CD4-positive, alpha-beta T cell treated with Interleukin-21 for 1 hour (primary cell): ENCODE data around the gene NKAIN1.
"Not testable (repeated sequence)": the region's sequence is repeated elsewhere in the genome, so short reads cannot be mapped to it uniquely, and the experiment has no call there.

Source experiments
- DNase-seq: peaks from one replicate; pipeline ENCODE4 v3.0.0-alpha.2; 2020

Gene NKAIN1

DNA sequence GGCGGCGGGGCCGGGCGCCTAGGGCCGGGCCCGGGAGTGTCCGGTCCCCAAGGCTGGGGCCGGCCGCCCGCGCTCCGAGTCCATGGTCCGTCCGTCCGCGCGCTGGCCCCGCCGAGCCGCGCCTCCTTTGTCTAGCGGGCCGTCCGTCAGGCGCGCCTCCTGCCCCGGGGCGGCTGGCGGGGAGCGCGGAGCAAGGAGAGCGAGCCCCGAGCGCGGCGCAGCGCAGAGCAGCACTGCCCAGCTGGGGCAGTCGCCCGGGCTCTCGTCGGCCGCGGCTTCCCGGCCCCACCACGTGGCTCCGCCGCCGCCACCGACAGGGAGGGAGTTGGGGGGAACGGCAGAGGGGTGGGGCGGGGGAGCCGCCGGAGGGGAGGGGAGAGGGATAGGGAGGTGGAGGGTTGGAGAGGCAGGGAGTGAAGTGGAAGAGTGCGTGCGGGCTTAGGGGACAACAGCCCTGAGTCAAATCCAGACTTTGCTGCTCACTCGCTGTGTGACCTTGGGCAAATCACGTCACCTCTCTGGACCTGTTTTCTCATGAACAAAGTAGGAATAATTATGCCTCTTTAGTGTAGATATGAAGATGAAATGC lies at the start of gene NKAIN1:
TSS of gene NKAIN1 (minus strand) at position 235 of the 589 bp plus-strand sequence. CDS start 340 bp downstream, outside the sequence.
- no peak for DNase-seq

GRCh38 chr1:31289021-31289420 lies 49.3 kb upstream of the NKAIN1 start:
- no peak for DNase-seq

DNA sequence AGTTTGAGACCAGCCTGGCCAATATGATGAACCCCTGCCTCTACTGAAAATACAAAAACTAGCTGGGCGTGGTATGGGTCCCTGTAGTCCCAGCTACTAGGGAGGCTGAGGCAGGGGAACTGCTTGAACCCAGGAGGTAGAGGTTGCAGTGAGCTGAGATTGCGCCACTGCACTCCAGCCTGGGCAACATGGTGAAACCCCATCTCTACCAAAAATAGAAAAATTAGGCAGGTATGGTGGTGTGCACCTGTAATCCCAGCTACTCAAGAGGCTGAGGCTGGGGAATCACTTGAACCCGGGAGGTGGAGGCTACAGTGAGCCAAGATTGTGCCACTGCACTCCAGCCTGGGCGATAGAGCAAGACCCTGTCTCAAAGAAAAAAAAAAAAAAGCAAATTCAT lies 48.1 kb upstream of the NKAIN1 start:
- not testable (repeated sequence) for DNase-seq

GRCh38 chr1:31282426-31282825 lies 42.7 kb upstream of the NKAIN1 start:
- not testable (repeated sequence) for DNase-seq

DNA sequence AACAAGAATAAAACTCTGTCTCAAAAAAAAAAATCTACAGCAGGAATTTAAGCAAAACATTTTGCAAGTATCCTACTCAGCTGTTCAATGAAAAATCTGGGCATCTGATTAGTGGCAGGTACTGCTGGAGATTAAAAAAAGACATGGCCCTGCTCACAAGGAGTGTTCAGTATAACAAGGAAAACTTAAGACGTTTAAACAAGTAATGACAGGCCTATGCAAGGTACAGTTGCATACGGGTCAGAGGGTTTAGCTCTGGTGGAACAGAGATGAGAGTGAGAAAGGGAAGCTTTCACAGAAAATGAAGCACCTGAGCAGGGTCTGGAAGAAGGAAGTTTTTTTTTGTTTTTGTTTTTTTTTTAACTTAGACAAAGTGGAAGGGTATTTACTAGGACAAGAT lies 33.9 kb upstream of the NKAIN1 start:
- DNase-seq = no peak

DNA sequence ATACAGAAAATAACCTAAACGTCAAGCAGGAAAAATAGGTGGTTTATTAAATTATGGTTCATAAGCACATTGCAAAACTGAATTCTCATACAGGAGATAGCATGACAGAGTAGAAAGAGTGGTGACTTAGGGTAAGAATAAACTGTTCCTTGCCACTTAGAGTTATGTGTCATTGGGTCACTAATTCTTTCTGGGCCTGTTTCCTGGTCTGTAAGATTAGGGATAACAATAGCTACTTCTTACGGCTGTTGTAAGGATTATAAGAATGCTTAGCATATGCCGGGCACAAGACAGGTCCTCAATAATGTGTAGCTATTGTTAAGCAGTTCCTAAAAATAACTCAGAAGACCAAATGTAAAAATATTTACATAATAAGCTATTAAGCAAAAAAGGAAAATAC lies 32.7 kb upstream of the NKAIN1 start:
- no peak for DNase-seq

DNA sequence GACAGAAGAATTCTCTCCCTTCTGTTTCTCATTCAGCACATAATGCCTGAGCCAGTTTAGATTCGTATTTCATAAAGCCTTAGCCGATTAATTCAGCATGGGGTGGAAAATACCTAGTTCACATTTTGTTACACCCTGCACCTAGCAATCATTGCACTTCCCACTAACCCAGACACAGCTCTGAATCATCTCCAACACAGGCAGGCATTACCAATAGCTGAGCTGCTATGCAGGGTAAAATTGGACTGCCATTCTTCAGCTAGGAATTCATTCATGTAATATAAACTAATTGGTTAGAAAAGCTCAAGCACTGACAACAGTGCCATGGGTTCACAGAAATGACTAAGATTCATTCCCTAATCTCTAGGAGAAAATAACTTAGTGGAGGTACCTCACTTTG lies 26.9 kb upstream of the NKAIN1 start:
- DNase-seq = no peak

DNA sequence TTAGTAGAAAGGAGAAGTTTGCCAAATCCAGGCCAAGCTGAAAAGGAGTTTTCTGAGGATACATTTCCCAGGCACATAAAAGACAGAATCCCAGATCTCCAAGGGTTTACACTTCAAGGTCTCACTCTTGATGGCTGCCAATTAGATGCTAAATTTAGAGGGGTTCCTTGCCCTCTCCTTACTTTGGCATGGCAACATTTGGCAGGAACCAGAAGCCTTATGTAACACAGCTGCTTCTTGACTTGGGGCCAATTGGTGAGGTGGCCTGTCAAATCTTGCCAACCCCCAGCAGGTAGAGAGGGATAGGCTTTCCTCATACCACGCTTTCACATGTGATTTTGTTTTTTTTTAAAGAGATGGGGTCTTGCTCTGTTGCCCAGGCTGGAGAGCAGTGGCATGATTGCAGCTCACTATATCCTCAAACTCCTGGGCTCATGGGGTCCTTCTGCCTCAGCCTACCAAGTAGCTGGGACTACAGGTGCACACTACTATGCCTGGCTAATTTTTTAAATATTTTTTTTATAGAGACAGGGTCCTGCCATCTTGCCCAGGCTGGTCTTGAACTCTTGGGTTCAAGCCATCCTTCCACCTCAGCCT lies 25.2 kb upstream of the NKAIN1 start:
- DNase-seq = no peak

- DNase-seq = no peak
Measured at GRCh38 chr1:31263408-31263807, 23.7 kb upstream of the NKAIN1 start.

- not testable (repeated sequence) for DNase-seq
Measured at GRCh38 chr1:31262393-31262792, 22.7 kb upstream of the NKAIN1 start.

DNA sequence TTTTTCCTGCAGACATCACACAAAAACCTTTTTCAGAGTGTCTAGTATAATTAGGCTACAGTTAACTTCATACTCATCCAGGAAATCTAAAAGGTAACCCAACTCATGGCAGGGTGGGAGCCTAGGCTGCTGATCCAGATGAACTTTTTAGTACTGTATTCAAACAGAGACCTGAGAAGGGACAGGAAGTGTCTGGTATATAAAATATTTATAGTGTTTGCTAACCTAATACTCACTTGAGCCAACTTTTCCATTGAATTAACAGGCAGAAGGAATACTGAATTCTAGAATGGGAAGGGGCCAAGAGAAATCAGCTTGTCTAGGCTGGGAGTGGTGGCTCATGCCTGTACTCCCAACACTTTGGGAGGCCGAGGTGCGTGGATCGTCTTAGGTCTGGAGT lies 22.2 kb upstream of the NKAIN1 start:
- DNase-seq = no peak

GRCh38 chr1:31259746-31260145 lies 20.1 kb upstream of the NKAIN1 start:
- DNase-seq = no peak

GRCh38 chr1:31258581-31258980 lies 18.9 kb upstream of the NKAIN1 start:
- no peak for DNase-seq

GRCh38 chr1:31257213-31257612 lies 17.5 kb upstream of the NKAIN1 start:
- DNase-seq = no peak

DNA sequence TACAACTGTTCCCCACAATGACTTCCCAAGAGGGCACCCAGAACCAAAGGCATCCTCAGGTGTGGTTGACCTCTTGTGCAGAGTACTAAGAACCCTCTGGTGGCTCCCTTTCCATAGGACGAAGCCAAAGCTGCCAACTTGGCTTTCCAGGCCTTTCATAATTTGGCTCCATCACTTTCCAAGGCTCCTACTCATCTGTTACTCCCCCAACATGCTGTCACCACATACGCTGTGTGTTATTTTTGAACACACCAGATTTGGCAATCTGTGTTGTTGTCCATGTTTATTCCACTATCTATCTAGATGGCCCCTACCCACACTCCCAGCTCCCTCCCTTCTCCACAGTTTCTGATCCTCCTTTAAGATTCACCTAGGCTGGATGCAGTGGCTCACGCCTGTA lies 10.2 kb upstream of the NKAIN1 start:
- DNase-seq = no peak

GRCh38 chr1:31248276-31248675 lies 8.6 kb upstream of the NKAIN1 start:
- DNase-seq = no peak

DNA sequence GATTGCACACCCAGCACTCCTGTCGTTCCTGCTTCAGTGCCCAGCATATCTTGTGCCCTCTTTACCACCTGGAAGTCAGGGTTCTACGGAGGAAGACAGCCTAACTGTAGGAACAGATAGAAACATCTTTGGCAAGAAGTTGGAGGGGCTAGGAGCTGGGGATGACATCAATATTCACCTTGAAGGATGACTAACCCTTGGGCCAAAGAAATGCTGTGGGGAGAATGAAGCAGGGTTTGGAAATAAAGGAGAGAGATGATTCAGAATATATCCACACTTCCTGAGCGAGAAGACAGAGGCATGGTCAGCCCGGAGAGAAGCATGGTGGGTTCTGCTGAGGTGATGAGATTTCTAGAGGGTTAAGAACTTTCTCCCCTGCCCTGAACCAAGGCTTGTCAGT lies 4.6 kb upstream of the NKAIN1 start:
- no peak for DNase-seq

GRCh38 chr1:31243501-31244286 lies 4.0 kb upstream of the NKAIN1 start:
- no peak for DNase-seq

- DNase-seq = no peak
Measured at GRCh38 chr1:31241321-31241720, 1.6 kb upstream of the NKAIN1 start.

DNA sequence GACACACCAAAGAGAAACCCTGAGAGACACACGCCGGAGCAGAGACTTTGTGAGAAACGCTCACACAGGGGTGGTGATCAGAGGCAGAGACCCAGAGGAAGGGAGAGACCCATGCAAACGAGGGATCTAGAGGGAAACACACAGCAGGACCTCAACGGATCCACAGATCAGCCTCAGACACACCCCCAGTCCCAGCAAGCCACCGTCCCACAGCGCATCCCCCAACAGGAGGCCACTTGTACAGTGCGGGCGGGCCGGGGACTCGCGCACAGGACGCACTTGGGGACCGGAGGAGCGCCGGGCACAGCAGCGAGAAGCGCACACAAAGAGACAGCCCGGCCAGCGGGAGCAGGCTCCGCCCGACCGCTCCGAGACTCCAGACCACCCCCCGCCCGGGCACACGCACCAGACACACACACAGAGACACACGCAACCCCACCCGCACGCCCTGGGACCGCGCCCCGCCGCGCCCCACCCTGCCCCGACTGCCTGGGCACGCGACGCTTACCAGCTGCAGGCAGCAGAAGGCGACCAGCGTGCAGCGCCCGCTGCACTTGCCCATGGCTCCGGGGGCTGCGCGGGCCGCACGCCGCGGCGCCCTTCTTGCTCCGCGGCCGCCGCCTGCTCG lies 587 bp downstream of the NKAIN1 start:
- no peak for DNase-seq

DNA sequence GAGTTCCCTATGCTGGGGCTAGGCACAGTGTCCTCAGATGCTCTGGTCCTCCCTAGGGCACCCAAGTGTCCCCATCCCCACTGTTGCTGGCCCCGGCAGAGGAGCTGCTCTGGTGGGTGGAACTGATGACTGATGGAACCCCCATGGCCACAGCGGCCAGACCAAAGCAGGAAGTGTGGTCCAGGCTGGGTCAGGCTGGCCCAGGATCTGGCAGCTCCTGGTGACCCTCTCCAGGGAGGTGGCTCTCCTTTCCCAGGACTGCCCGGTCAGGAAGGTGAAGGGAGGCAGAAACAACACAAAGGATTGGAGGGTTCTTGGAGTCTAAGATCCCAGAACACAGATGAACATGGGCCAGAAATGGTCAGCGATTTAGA lies 1.1 kb downstream of the NKAIN1 start:
- no peak for DNase-seq

- DNase-seq = no peak
Measured at GRCh38 chr1:31234870-31235269, 4.8 kb downstream of the NKAIN1 start.

GRCh38 chr1:31234123-31234708 lies 5.5 kb downstream of the NKAIN1 start:
- no peak for DNase-seq

DNA sequence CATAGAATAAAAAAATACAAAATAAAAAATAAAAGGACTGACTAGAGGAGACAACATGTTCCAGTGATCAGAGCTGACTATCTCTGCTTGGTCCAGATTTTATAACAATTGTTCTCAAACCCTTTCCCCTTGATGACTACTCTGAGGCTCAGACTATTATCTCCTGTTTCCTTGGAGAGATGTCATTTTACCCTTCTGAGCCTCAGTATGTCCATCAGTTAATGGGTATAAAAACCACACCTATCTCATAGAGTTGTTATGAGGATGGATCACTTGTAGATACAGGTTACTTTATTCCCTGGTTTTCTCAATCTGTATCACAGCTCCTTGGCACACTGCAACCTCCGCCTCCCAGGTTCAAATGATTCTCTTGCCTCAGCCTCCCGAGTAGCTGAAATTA lies 7.0 kb downstream of the NKAIN1 start:
- DNase-seq = no peak
